ENCODE measurements around the gene PNMA8A. TPM values are rescaled to one million over a fixed set of nuclear protein-coding genes. Genes with fewer than 3 reads are reported as not detected.

The PNMA8A gene
- total RNA-seq, 1 experiment from 2014 or later: not detected

GRCh38 chr19:46450737-46451136 lies 20.6 kb downstream of the PNMA8A start:
- H3K4me2 ChIP-seq: no peak overlapping the region
- no peaks in the 10 kb centered on the region for H3K9me3 ChIP-seq (ENCODE audit: insufficient read depth, low read depth)
- no TSS peak for BruUV-seq (replicated peaks)
- POLR2A ChIA-PET (ENCODE audit: unreplicated experiment): no interaction called here
- no peak overlapping the region for H2AFZ ChIP-seq
- no peaks in the 10 kb centered on the region for H3K9me2 ChIP-seq (ENCODE audit: insufficient read depth)
- H3K27ac ChIP-seq: no peak overlapping the region
- intact Hi-C loops (cut with micrococcal nuclease; ENCODE audit: unreplicated experiment): no loop called here
- no peaks in the 10 kb centered on the region for H3K79me2 ChIP-seq (ENCODE audit: low read depth)
- H3K4me1 ChIP-seq (replicated peaks; ENCODE audit: insufficient read depth): no peaks in the 10 kb centered on the region
- H3F3A ChIP-seq (ENCODE audit: insufficient read depth, low read depth): no peaks in the 10 kb centered on the region
- CTCF ChIA-PET: no interaction called here
- H3K27me3 ChIP-seq (ENCODE audit: insufficient read depth, low read depth): peaks cover 47% of the 10 kb centered on the region
- H3K36me3 ChIP-seq (ENCODE audit: low read depth): no peaks in the 10 kb centered on the region
- no peak overlapping the region for H3K4me3 ChIP-seq
- DNase-seq: no peak
- no peak for TF ChIP-seq CTCF (conservative IDR thresholded peaks at IDR 0.05)
- no peak for TF ChIP-seq EZH2 (IDR thresholded peaks at IDR 0.05; ENCODE audit: low read depth)
- no peaks in the 10 kb centered on the region for H4K20me1 ChIP-seq (ENCODE audit: insufficient read depth)

GRCh38 chr19:46449228-46449627 lies 22.1 kb downstream of the PNMA8A start:
- H3K9me2 ChIP-seq (ENCODE audit: insufficient read depth): no peaks in the 10 kb centered on the region
- H3K9me3 ChIP-seq (ENCODE audit: insufficient read depth, low read depth): no peaks in the 10 kb centered on the region
- TF ChIP-seq EZH2 (IDR thresholded peaks at IDR 0.05; ENCODE audit: low read depth) (no peak), CTCF (conservative IDR thresholded peaks at IDR 0.05) (no peak)
- H3K36me3 ChIP-seq (ENCODE audit: low read depth): no peaks in the 10 kb centered on the region
- H3K4me2 ChIP-seq: no peak overlapping the region
- BruUV-seq (replicated peaks): no TSS peak
- no peaks in the 10 kb centered on the region for H3K4me1 ChIP-seq (replicated peaks; ENCODE audit: insufficient read depth)
- ChIA-PET CTCF (no interaction called here), POLR2A (ENCODE audit: unreplicated experiment) (no interaction called here)
- no peak overlapping the region for H2AFZ ChIP-seq
- no peaks in the 10 kb centered on the region for H3K79me2 ChIP-seq (ENCODE audit: low read depth)
- H3K27me3 ChIP-seq (ENCODE audit: insufficient read depth, low read depth): peaks cover 40% of the 10 kb centered on the region
- no peak for DNase-seq
- intact Hi-C loops (cut with micrococcal nuclease; ENCODE audit: unreplicated experiment): no loop called here
- no peaks in the 10 kb centered on the region for H4K20me1 ChIP-seq (ENCODE audit: insufficient read depth)
- H3K27ac ChIP-seq: no peak overlapping the region
- no peak overlapping the region for H3K4me3 ChIP-seq
- no peaks in the 10 kb centered on the region for H3F3A ChIP-seq (ENCODE audit: insufficient read depth, low read depth)

GRCh38 chr19:46448601-46449000 lies 22.8 kb downstream of the PNMA8A start:
- TF ChIP-seq EZH2 (IDR thresholded peaks at IDR 0.05; ENCODE audit: low read depth) (no peak), CTCF (conservative IDR thresholded peaks at IDR 0.05) (no peak)
- POLR2A ChIA-PET (ENCODE audit: unreplicated experiment): interaction anchor here (0.6 kb wide), 1 partner anchor 94 kb away, joined by 3 read pairs; no protein-coding TSS in a partner anchor

More at GRCh38 chr19:46448601-46449000, 22.8 kb downstream of the PNMA8A start:
- no peak overlapping the region for H2AFZ ChIP-seq
- H3K9me2 ChIP-seq (ENCODE audit: insufficient read depth): no peaks in the 10 kb centered on the region
- H3K4me1 ChIP-seq (replicated peaks; ENCODE audit: insufficient read depth): no peaks in the 10 kb centered on the region
- H3K4me2 ChIP-seq: no peak overlapping the region
- CTCF ChIA-PET: no interaction called here
- BruUV-seq (replicated peaks): no TSS peak
- H3K27ac ChIP-seq: no peak overlapping the region
- H3F3A ChIP-seq (ENCODE audit: insufficient read depth, low read depth): no peaks in the 10 kb centered on the region
- H3K9me3 ChIP-seq (ENCODE audit: insufficient read depth, low read depth): no peaks in the 10 kb centered on the region
- H3K36me3 ChIP-seq (ENCODE audit: low read depth): no peaks in the 10 kb centered on the region
- no peak for DNase-seq
- no peaks in the 10 kb centered on the region for H4K20me1 ChIP-seq (ENCODE audit: insufficient read depth)
- no peak overlapping the region for H3K4me3 ChIP-seq
- H3K27me3 ChIP-seq (ENCODE audit: insufficient read depth, low read depth): peaks cover 36% of the 10 kb centered on the region
- H3K79me2 ChIP-seq (ENCODE audit: low read depth): no peaks in the 10 kb centered on the region
- intact Hi-C loops (cut with micrococcal nuclease; ENCODE audit: unreplicated experiment): no loop called here

Measured in PC-9 (cell line).